Measurements from ENCODE around the gene GRAMD4. TPM values are rescaled to one million over a fixed set of nuclear protein-coding genes. Genes with fewer than 3 reads are reported as not detected.

GRAMD4 gene
- polyA plus RNA-seq, 2 of the 4 experiments (the other 2 are of a cell fraction), result 7.7 to 13.1 TPM

DNA sequence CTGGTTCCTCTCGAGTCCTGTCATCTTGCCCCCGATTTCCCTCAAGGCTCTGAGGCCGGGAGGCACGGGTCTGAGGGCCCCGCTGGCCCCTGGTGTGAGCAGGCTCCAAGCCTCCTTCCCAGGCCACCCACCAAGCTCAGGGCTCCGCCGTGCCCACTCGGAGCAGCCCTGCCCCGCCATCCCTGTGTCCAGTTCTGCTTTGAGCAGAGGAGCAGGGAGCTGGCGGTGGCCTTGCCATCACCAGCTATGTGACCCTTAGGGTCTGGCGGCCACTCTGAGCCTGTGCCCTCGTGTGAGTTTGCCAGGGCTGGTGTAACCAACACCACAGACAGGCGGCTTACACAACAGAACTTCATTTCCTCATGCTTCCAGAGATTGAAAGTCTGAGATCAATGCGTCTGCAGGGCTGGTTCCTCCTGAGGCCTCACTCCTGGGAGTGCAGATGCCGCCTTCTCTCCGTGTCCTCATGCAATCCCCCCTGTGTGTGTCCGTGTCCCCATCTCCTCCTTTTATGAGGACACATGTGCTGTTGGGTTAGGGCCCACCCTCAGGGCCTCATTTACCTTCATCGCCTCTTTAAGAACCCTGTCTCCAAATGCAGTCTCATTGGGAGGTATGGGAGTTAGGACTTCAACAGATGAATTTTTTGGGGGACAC lies 46.3 kb upstream of the GRAMD4 start (continued):
- no peak for TF ChIP-seq FOSL2 (IDR thresholded peaks at IDR 0.05)
- TF ChIP-seq FOSL2 (CRISPR knock-in tag; IDR thresholded peaks at IDR 0.05), result no peak
- TF ChIP-seq NFE2L2 (conservative IDR thresholded peaks at IDR 0.05; ENCODE audit: low read length), result no peak
- no peak for TF ChIP-seq HDAC2 (IDR thresholded peaks at IDR 0.05)
- no peak for TF ChIP-seq POLR2AphosphoS2 (conservative IDR thresholded peaks at IDR 0.05; ENCODE audit: low read length)

DNA sequence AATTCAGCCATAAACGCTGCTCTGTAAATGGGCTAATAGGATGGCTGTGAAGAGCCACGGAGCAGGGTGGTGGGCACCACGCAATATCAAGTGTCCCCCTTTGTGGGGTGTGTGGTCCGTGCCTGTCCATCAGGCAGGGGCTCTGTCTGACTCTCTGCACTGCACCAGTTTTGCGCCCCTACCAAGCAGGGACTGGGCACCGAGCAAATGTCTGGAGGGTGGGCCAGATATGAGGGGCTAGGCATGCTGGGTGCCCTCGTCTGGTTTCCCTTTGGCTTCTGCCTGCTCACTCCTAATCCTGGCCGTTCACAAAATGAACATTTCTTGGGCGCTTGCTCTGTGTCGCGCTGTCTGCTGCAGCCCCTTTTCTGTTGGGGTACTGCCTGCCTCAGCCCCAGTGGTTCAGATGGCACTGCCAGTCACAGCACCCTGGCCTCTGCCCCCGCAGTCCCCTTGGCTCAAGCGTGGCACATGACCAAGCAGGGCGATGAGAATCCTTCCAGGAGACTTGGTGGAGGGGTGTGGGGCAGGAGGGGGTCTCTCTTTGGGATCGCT lies 45.7 kb upstream of the GRAMD4 start:
- 77% methylated on average over 15 of the region's 15 CpGs for WGBS (ENCODE audit: missing lambda C conversion rate)
- Histone ChIP-seq H3K4me1 (peaks cover 34% of the 10 kb centered on the region), H3K27ac (peak overlapping the region; percentile 90 to 99; a peak in 4 of 6 replicates), H3K4me3 (no peak overlapping the region), H3K4me2 (peak overlapping the region; percentile 91), H3K9me3 (peaks cover 3% of the 10 kb centered on the region; the same call in 1 of the 3 replicates)
- TF ChIP-seq SREBF2 (IDR thresholded peaks at IDR 0.05) (no peak), KDM5A (IDR thresholded peaks at IDR 0.05) (no peak), TFCP2L1 (CRISPR knock-in tag; IDR thresholded peaks at IDR 0.05) (no peak)
- TF ChIP-seq, protein P1, sequence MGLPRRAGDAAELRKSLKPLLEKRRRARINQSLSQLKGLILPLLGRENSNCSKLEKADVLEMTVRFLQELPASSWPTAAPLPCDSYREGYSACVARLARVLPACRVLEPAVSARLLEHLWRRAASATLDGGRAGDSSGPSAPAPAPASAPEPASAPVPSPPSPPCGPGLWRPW (IDR thresholded peaks at IDR 0.05), result no peak
- no peak for FAIRE-seq
- ChIA-PET CTCF (interaction anchor here (2.7 kb wide), 1 partner anchor 11 kb away, joined by 10 read pairs; no protein-coding TSS in a partner anchor), POLR2A (no interaction called here)
- ATAC-seq, result no peak
- DNase-seq (ENCODE audit: low read depth in 1 of 2, low spot score in 1 of 2), result no peak

- peak; percentile 32 to 44 for DNase-seq (ENCODE audit: low read depth in 1 of 2, low spot score in 1 of 2)
- ChIA-PET POLR2A (no interaction called here), CTCF (interaction anchor here (2.7 kb wide), 1 partner anchor 12 kb away, joined by 10 read pairs; no protein-coding TSS in a partner anchor)
- no peak for FAIRE-seq
- peaks cover 3% of the 10 kb centered on the region; the same call in 1 of the 3 replicates for H3K9me3 ChIP-seq
- WGBS (ENCODE audit: missing lambda C conversion rate), result 48% methylated on average over 19 of the region's 19 CpGs
- ATAC-seq, result peak; percentile 35 to 54; a peak in 4 of 6 replicates
- peak overlapping the region; percentile 90 to 99 for H3K27ac ChIP-seq
- no peak overlapping the region for H3K4me3 ChIP-seq
- peak overlapping the region; percentile 91 for H3K4me2 ChIP-seq
- TF ChIP-seq PBX3 (IDR thresholded peaks at IDR 0.05), result no peak
- no peak for TF ChIP-seq FOSL2 (IDR thresholded peaks at IDR 0.05)
- peak; percentile 56 for TF ChIP-seq FOSL2 (CRISPR knock-in tag; IDR thresholded peaks at IDR 0.05)
- TF ChIP-seq POLR2AphosphoS2 (conservative IDR thresholded peaks at IDR 0.05; ENCODE audit: low read length), result no peak
- no peak for TF ChIP-seq REST (IDR thresholded peaks at IDR 0.05)
- TF ChIP-seq EP300 (IDR thresholded peaks at IDR 0.05), result no peak
- no peak for TF ChIP-seq PHF8 (IDR thresholded peaks at IDR 0.05; ENCODE audit: borderline replicate concordance, low read depth)
- TF ChIP-seq ZNF302 (CRISPR knock-in tag; IDR thresholded peaks at IDR 0.05), result no peak
- no peak for TF ChIP-seq CBX2 (IDR thresholded peaks at IDR 0.05; ENCODE audit: borderline replicate concordance, low read depth)
- no peak for TF ChIP-seq EHMT2 (IDR thresholded peaks at IDR 0.05; ENCODE audit: low read depth)
- no peak for TF ChIP-seq RARB (CRISPR knock-in tag; IDR thresholded peaks at IDR 0.05)
- no peak for TF ChIP-seq CHD2 (IDR thresholded peaks at IDR 0.05; ENCODE audit: low read length, partially characterized antibody)
- peak; percentile 10; the same call in 1 of the 2 replicates for TF ChIP-seq MAX (IDR thresholded peaks at IDR 0.05)
- TF ChIP-seq NR3C1 (IDR thresholded peaks at IDR 0.05), result no peak
- TF ChIP-seq SMC3 (IDR thresholded peaks at IDR 0.05), result no peak
- H3K4me1 ChIP-seq, result peaks cover 39% of the 10 kb centered on the region
Observed at GRCh38 chr22:46574993-46575910, 44.9 kb upstream of the GRAMD4 start.
